Measurements from ENCODE around the gene MYH6.

The MYH6 gene

GRCh38 chr14:23361320-23361719, 46.8 kb downstream of the MYH6 start:
- no peak overlapping the region for H2BK120ac ChIP-seq (ENCODE audit: low read depth, low read length)
- no peak overlapping the region for H3K18ac ChIP-seq (ENCODE audit: low read length)
- no peak overlapping the region for H3K4me3 ChIP-seq (ENCODE audit: low read length)
- DNase-seq = no peak
- no peak overlapping the region for H3K4ac ChIP-seq (ENCODE audit: low read depth, low read length)
- no peak overlapping the region for H3K23ac ChIP-seq (ENCODE audit: low read length)
- no peak overlapping the region for H2BK15ac ChIP-seq (replicated peaks; ENCODE audit: low read depth)
- H3K9ac ChIP-seq (ENCODE audit: low read length) = no peak overlapping the region
- H3K56ac ChIP-seq (ENCODE audit: low read length) = no peak overlapping the region
- H3K27me3 ChIP-seq (ENCODE audit: insufficient read depth, low read length, poor library complexity) = no peaks in the 10 kb centered on the region
- H3K79me2 ChIP-seq (ENCODE audit: control insufficient read depth, insufficient read depth, low read length) = peaks cover 2% of the 10 kb centered on the region
- no peak overlapping the region for H4K5ac ChIP-seq (ENCODE audit: low read length)
- peaks cover 2% of the 10 kb centered on the region for H3K4me1 ChIP-seq (ENCODE audit: control insufficient read depth, low read depth, low read length)
- H2BK5ac ChIP-seq (ENCODE audit: low read length) = no peak overlapping the region
- H3K36me3 ChIP-seq (ENCODE audit: control insufficient read depth, insufficient read depth, low read length) = no peaks in the 10 kb centered on the region
- no peak overlapping the region for H2AK5ac ChIP-seq (ENCODE audit: low read length)
- peaks cover 11% of the 10 kb centered on the region for H3K79me1 ChIP-seq (ENCODE audit: low read length)
- no peak overlapping the region for H3K27ac ChIP-seq (ENCODE audit: low read depth, low read length)
- H3K4me2 ChIP-seq (ENCODE audit: low read length) = no peak overlapping the region
- H4K8ac ChIP-seq (ENCODE audit: low read depth, low read length) = no peak overlapping the region

DNA sequence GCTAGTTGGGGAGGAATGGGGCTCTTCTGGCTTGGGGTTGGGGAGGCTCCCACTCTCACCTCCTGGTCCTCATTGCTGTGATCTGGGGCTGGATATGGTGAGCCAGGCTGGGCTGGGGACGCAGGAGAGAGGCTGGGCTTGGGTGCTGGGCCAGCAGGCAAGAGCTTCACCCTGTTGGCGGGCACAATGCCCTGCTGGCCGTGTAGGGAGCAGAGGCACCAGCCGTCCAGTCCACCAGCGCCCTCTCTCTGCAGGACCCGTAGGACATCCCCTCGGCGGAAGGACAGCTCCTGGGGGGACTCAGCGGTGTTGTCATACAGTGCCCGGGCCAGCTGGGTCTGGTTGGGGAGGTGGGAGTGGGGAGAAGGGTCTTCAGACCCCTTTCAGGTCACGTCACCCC, 47.6 kb downstream of the MYH6 start:
- no peak overlapping the region for H3K56ac ChIP-seq (ENCODE audit: low read length)
- no peak overlapping the region for H2AK5ac ChIP-seq (ENCODE audit: low read length)
- H3K18ac ChIP-seq (ENCODE audit: low read length) = no peak overlapping the region
- no peaks in the 10 kb centered on the region for H3K36me3 ChIP-seq (ENCODE audit: control insufficient read depth, insufficient read depth, low read length)
- H3K27me3 ChIP-seq (ENCODE audit: insufficient read depth, low read length, poor library complexity) = no peaks in the 10 kb centered on the region
- H3K9ac ChIP-seq (ENCODE audit: low read length) = no peak overlapping the region
- H3K4me1 ChIP-seq (ENCODE audit: control insufficient read depth, low read depth, low read length) = peaks cover 2% of the 10 kb centered on the region
- no peak overlapping the region for H3K4me2 ChIP-seq (ENCODE audit: low read length)
- H3K23ac ChIP-seq (ENCODE audit: low read length) = no peak overlapping the region
- H4K8ac ChIP-seq (ENCODE audit: low read depth, low read length) = no peak overlapping the region
- no peak overlapping the region for H3K4ac ChIP-seq (ENCODE audit: low read depth, low read length)
- H2BK15ac ChIP-seq (replicated peaks; ENCODE audit: low read depth) = no peak overlapping the region
- H2BK120ac ChIP-seq (ENCODE audit: low read depth, low read length) = no peak overlapping the region
- no peak overlapping the region for H3K27ac ChIP-seq (ENCODE audit: low read depth, low read length)
- H3K79me2 ChIP-seq (ENCODE audit: control insufficient read depth, insufficient read depth, low read length) = peaks cover 2% of the 10 kb centered on the region
- peaks cover 11% of the 10 kb centered on the region for H3K79me1 ChIP-seq (ENCODE audit: low read length)
- H3K4me3 ChIP-seq (ENCODE audit: low read length) = no peak overlapping the region
- no CpG with 5 or more reads among the region's 11 CpGs for WGBS (ENCODE audit: extremely low coverage, insufficient coverage, low lambda C conversion rate)
- H4K5ac ChIP-seq (ENCODE audit: low read length) = no peak overlapping the region
- H2BK5ac ChIP-seq (ENCODE audit: low read length) = no peak overlapping the region
- peak; percentile 40 for DNase-seq

- no peak overlapping the region for H4K5ac ChIP-seq (ENCODE audit: low read length)
- peaks cover 11% of the 10 kb centered on the region for H3K79me1 ChIP-seq (ENCODE audit: low read length)
- no peak overlapping the region for H2BK5ac ChIP-seq (ENCODE audit: low read length)
- no peak overlapping the region for H2BK120ac ChIP-seq (ENCODE audit: low read depth, low read length)
- no peak overlapping the region for H3K27ac ChIP-seq (ENCODE audit: low read depth, low read length)
- no peak overlapping the region for H3K4me2 ChIP-seq (ENCODE audit: low read length)
- WGBS (ENCODE audit: extremely low coverage, insufficient coverage, low lambda C conversion rate) = no CpG with 5 or more reads among the region's 22 CpGs
- no peak overlapping the region for H2BK15ac ChIP-seq (replicated peaks; ENCODE audit: low read depth)
- no peak overlapping the region for H3K18ac ChIP-seq (ENCODE audit: low read length)
- no peak for DNase-seq
- H3K9ac ChIP-seq (ENCODE audit: low read length) = no peak overlapping the region
- H3K23ac ChIP-seq (ENCODE audit: low read length) = no peak overlapping the region
- H3K56ac ChIP-seq (ENCODE audit: low read length) = no peak overlapping the region
- no peak overlapping the region for H3K4ac ChIP-seq (ENCODE audit: low read depth, low read length)
- H3K36me3 ChIP-seq (ENCODE audit: control insufficient read depth, insufficient read depth, low read length) = no peaks in the 10 kb centered on the region
- H2AK5ac ChIP-seq (ENCODE audit: low read length) = no peak overlapping the region
- peaks cover 2% of the 10 kb centered on the region for H3K79me2 ChIP-seq (ENCODE audit: control insufficient read depth, insufficient read depth, low read length)
- H3K4me3 ChIP-seq (ENCODE audit: low read length) = no peak overlapping the region
- H3K4me1 ChIP-seq (ENCODE audit: control insufficient read depth, low read depth, low read length) = peaks cover 2% of the 10 kb centered on the region
- no peaks in the 10 kb centered on the region for H3K27me3 ChIP-seq (ENCODE audit: insufficient read depth, low read length, poor library complexity)
- no peak overlapping the region for H4K8ac ChIP-seq (ENCODE audit: low read depth, low read length)
These were observed 48.2 kb downstream of the MYH6 start for GRCh38 chr14:23359722-23360447.

DNA sequence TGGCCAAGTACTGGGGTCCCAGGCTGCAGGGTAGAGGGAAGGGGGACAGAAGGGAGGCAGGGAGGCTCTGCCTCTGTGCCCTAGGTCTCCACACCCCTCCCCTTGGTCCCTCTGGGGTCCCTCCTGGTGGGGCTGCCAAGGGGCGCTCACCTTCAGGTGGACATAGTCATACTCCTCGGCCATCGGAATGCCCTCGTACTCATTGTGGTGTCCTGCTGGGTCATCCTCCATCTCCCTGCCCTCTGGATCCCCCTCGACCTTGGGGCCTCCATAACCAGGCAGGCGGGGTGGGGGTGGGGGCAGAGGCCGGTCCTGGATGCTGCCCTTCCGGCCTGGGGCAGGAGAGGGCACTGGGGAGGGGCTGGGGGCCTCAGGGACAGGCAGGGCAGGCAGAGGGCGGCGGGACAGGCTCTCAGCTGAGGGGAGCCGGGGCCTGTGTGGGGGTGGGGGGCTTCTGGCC, 48.9 kb downstream of the MYH6 start:
- H3K18ac ChIP-seq (ENCODE audit: low read length) = no peak overlapping the region
- H3K9ac ChIP-seq (ENCODE audit: low read length) = no peak overlapping the region
- no peak overlapping the region for H3K4ac ChIP-seq (ENCODE audit: low read depth, low read length)
- H3K27ac ChIP-seq (ENCODE audit: low read depth, low read length) = no peak overlapping the region
- H4K5ac ChIP-seq (ENCODE audit: low read length) = no peak overlapping the region
- H2BK120ac ChIP-seq (ENCODE audit: low read depth, low read length) = no peak overlapping the region
- H3K23ac ChIP-seq (ENCODE audit: low read length) = no peak overlapping the region
- peaks cover 2% of the 10 kb centered on the region for H3K4me1 ChIP-seq (ENCODE audit: control insufficient read depth, low read depth, low read length)
- H3K56ac ChIP-seq (ENCODE audit: low read length) = no peak overlapping the region
- no peak overlapping the region for H2BK15ac ChIP-seq (replicated peaks; ENCODE audit: low read depth)
- H3K36me3 ChIP-seq (ENCODE audit: control insufficient read depth, insufficient read depth, low read length) = no peaks in the 10 kb centered on the region
- H3K4me3 ChIP-seq (ENCODE audit: low read length) = no peak overlapping the region
- no peak overlapping the region for H4K8ac ChIP-seq (ENCODE audit: low read depth, low read length)
- no peak overlapping the region for H2BK5ac ChIP-seq (ENCODE audit: low read length)
- WGBS (ENCODE audit: extremely low coverage, insufficient coverage, low lambda C conversion rate) = no CpG with 5 or more reads among the region's 11 CpGs
- no peak for DNase-seq
- H3K27me3 ChIP-seq (ENCODE audit: insufficient read depth, low read length, poor library complexity) = no peaks in the 10 kb centered on the region
- H3K4me2 ChIP-seq (ENCODE audit: low read length) = no peak overlapping the region
- H2AK5ac ChIP-seq (ENCODE audit: low read length) = no peak overlapping the region
- peaks cover 8% of the 10 kb centered on the region for H3K79me1 ChIP-seq (ENCODE audit: low read length)
- H3K79me2 ChIP-seq (ENCODE audit: control insufficient read depth, insufficient read depth, low read length) = peaks cover 2% of the 10 kb centered on the region

- no peak overlapping the region for H3K27ac ChIP-seq (ENCODE audit: low read depth, low read length)
- H3K4me3 ChIP-seq (ENCODE audit: low read length) = no peak overlapping the region
- DNase-seq = no peak
- no peaks in the 10 kb centered on the region for H3K79me2 ChIP-seq (ENCODE audit: control insufficient read depth, insufficient read depth, low read length)
- no peak overlapping the region for H3K4ac ChIP-seq (ENCODE audit: low read depth, low read length)
- H3K23ac ChIP-seq (ENCODE audit: low read length) = no peak overlapping the region
- H3K56ac ChIP-seq (ENCODE audit: low read length) = no peak overlapping the region
- no peaks in the 10 kb centered on the region for H3K4me1 ChIP-seq (ENCODE audit: control insufficient read depth, low read depth, low read length)
- no peak overlapping the region for H2BK120ac ChIP-seq (ENCODE audit: low read depth, low read length)
- no peak overlapping the region for H3K4me2 ChIP-seq (ENCODE audit: low read length)
- peaks cover 8% of the 10 kb centered on the region for H3K79me1 ChIP-seq (ENCODE audit: low read length)
- H4K8ac ChIP-seq (ENCODE audit: low read depth, low read length) = no peak overlapping the region
- H2BK5ac ChIP-seq (ENCODE audit: low read length) = no peak overlapping the region
- WGBS (ENCODE audit: extremely low coverage, insufficient coverage, low lambda C conversion rate) = no CpG with 5 or more reads among the region's 12 CpGs
- no peak overlapping the region for H2AK5ac ChIP-seq (ENCODE audit: low read length)
- no peaks in the 10 kb centered on the region for H3K36me3 ChIP-seq (ENCODE audit: control insufficient read depth, insufficient read depth, low read length)
- no peaks in the 10 kb centered on the region for H3K27me3 ChIP-seq (ENCODE audit: insufficient read depth, low read length, poor library complexity)
- H3K9ac ChIP-seq (ENCODE audit: low read length) = no peak overlapping the region
- H2BK15ac ChIP-seq (replicated peaks; ENCODE audit: low read depth) = no peak overlapping the region
- no peak overlapping the region for H3K18ac ChIP-seq (ENCODE audit: low read length)
- H4K5ac ChIP-seq (ENCODE audit: low read length) = no peak overlapping the region
These were observed 49.4 kb downstream of the MYH6 start for GRCh38 chr14:23358553-23359166.

GRCh38 chr14:23358042-23358441, 50.0 kb downstream of the MYH6 start:
- no peak overlapping the region for H2BK15ac ChIP-seq (replicated peaks; ENCODE audit: low read depth)
- H3K27ac ChIP-seq (ENCODE audit: low read depth, low read length) = no peak overlapping the region
- H2BK5ac ChIP-seq (ENCODE audit: low read length) = no peak overlapping the region
- H3K9ac ChIP-seq (ENCODE audit: low read length) = no peak overlapping the region
- H3K56ac ChIP-seq (ENCODE audit: low read length) = no peak overlapping the region
- no peaks in the 10 kb centered on the region for H3K27me3 ChIP-seq (ENCODE audit: insufficient read depth, low read length, poor library complexity)
- no peak overlapping the region for H3K4ac ChIP-seq (ENCODE audit: low read depth, low read length)
- H2AK5ac ChIP-seq (ENCODE audit: low read length) = no peak overlapping the region
- no peak overlapping the region for H4K8ac ChIP-seq (ENCODE audit: low read depth, low read length)
- no peak overlapping the region for H3K18ac ChIP-seq (ENCODE audit: low read length)
- no peaks in the 10 kb centered on the region for H3K79me2 ChIP-seq (ENCODE audit: control insufficient read depth, insufficient read depth, low read length)
- DNase-seq = no peak
- no peak overlapping the region for H3K4me2 ChIP-seq (ENCODE audit: low read length)
- H3K79me1 ChIP-seq (ENCODE audit: low read length) = peaks cover 6% of the 10 kb centered on the region
- H4K5ac ChIP-seq (ENCODE audit: low read length) = no peak overlapping the region
- H3K23ac ChIP-seq (ENCODE audit: low read length) = no peak overlapping the region
- no peak overlapping the region for H3K4me3 ChIP-seq (ENCODE audit: low read length)
- no CpG with 5 or more reads among the region's 3 CpGs for WGBS (ENCODE audit: extremely low coverage, insufficient coverage, low lambda C conversion rate)
- no peaks in the 10 kb centered on the region for H3K36me3 ChIP-seq (ENCODE audit: control insufficient read depth, insufficient read depth, low read length)
- H3K4me1 ChIP-seq (ENCODE audit: control insufficient read depth, low read depth, low read length) = peaks cover 2% of the 10 kb centered on the region
- no peak overlapping the region for H2BK120ac ChIP-seq (ENCODE audit: low read depth, low read length)

Measured in mesendoderm (in vitro differentiated cells).